CD4-positive, CD25-positive, alpha-beta regulatory T cell (primary cell): Measurements from ENCODE around the gene ADAM8. TPM values are rescaled to one million over a fixed set of nuclear protein-coding genes. Genes with fewer than 3 reads are reported as not detected.
A peak's percentile ranks its signal among the peaks of the same experiment; 100 is the strongest.
"Not testable (repeated sequence)": the region's sequence is repeated elsewhere in the genome, so short reads cannot be mapped to it uniquely, and the experiment has no call there.

ENCODE experiments used
- ATAC-seq, 2 donors: fragments of 150-1000 bp; cut with Tn5 transposase; one replicate each; pipeline ENCODE4 v1.10.0; 2021; ENCODE audit warnings: low read depth in 2 of 2, moderate number of reproducible peaks in 2 of 2, moderate library complexity in 1 of 2
- DNase-seq, 3 donors: peaks; one replicate each; pipeline versions ENCODE4 v3.0.0 to v3.0.0-alpha.2; 2012 to 2022; ENCODE audit warnings: mixed read lengths in 1 of 3
- H3K27ac ChIP-seq: one replicate; pipeline ENCODE4 v1.7.0; 2013; ENCODE audit warnings: mild to moderate bottlenecking, low read length; ENCODE audit not compliant: insufficient read depth, poor library complexity, severe bottlenecking
- H3K27me3 ChIP-seq: one replicate; pipeline ENCODE4 v1.7.0; 2013; ENCODE audit warnings: low read length; ENCODE audit not compliant: control insufficient read depth, insufficient read depth
- H3K36me3 ChIP-seq: one replicate; pipeline ENCODE4 v1.7.0; 2013; ENCODE audit warnings: mild to moderate bottlenecking, low read length, moderate library complexity; ENCODE audit not compliant: control insufficient read depth, insufficient read depth
- H3K4me1 ChIP-seq: 2 replicates; pipeline ENCODE4 v1.7.0; 2013; ENCODE audit warnings: mild to moderate bottlenecking, low read length; ENCODE audit not compliant: insufficient read depth, control insufficient read depth, poor library complexity, severe bottlenecking
- H3K4me3 ChIP-seq: one replicate; pipeline ENCODE4 v1.7.0; 2013; ENCODE audit warnings: low read depth, mild to moderate bottlenecking, low read length, moderate library complexity
- H3K9me3 ChIP-seq, 2 experiments: 1 replicate in 1 of 2; 2 replicates in 1 of 2; pipeline ENCODE4 v1.7.0; 2013; ENCODE audit warnings: low read length in 2 of 2, mild to moderate bottlenecking in 1 of 2, moderate library complexity in 1 of 2; ENCODE audit not compliant: control insufficient read depth in 2 of 2
- H3K27ac Mint-ChIP-seq, 3 donors: one replicate each; pipeline ENCODE4 v1.8.0; 2020 to 2022; ENCODE audit warnings: mild to moderate bottlenecking in 3 of 3, mixed read lengths in 3 of 3, moderate library complexity in 2 of 3
- H3K27me3 Mint-ChIP-seq: one replicate; pipeline ENCODE4 v1.8.0; 2022; ENCODE audit warnings: mild to moderate bottlenecking, mixed read lengths
- H3K36me3 Mint-ChIP-seq: one replicate; pipeline ENCODE4 v1.8.0; 2020; ENCODE audit warnings: mixed read lengths
- H3K4me1 Mint-ChIP-seq, 4 donors: one replicate each; pipeline ENCODE4 v1.8.0; 2020 to 2022; ENCODE audit warnings: mixed read lengths in 4 of 4, mild to moderate bottlenecking in 1 of 4
- H3K4me3 Mint-ChIP-seq, 4 donors: one replicate each; pipeline ENCODE4 v1.8.0; 2020 to 2022; ENCODE audit warnings: mild to moderate bottlenecking in 4 of 4, mixed read lengths in 4 of 4, moderate library complexity in 3 of 4
- H3K9me3 Mint-ChIP-seq, 7 donors: one replicate each; pipeline ENCODE4 v1.8.0; 2020 to 2022; ENCODE audit warnings: mixed read lengths in 7 of 7, mild to moderate bottlenecking in 3 of 7, moderate library complexity in 2 of 7
- polyA plus RNA-seq, 4 donors: library from polyadenylated mRNA; unstranded; fragments of 300-500 nt; fragmentation: Illumina TruSeq; gene quantifications; one replicate each; pipeline ENCODE4 v1.2.3, GENCODE V29; 2021
- total RNA-seq: library from RNA; stranded (reverse); gene quantifications from one replicate; pipeline ENCODE4 v1.2.3, GENCODE V29; 2022

ADAM8 gene
- total and polyA plus RNA-seq, 5 donors from 2014 or later: 33.4 to 148 (median 54.3) TPM

- H3K4me1 ChIP-seq: peaks cover 5% of the 10 kb centered on the region
- Mint-ChIP-seq H3K9me3 (no peaks in the 10 kb centered on the region), H3K4me3 (no peak overlapping the region), H3K27ac (no peak overlapping the region), H3K36me3 (no peaks in the 10 kb centered on the region), H3K27me3 (peaks cover 39% of the 10 kb centered on the region), H3K4me1 (peaks cover 0 to 19% (median 7%) of the 10 kb centered on the region in 4 donors)
- ATAC-seq: no peak
- no peaks in the 10 kb centered on the region for H3K36me3 ChIP-seq
- no peak overlapping the region for H3K27ac ChIP-seq
- H3K4me3 ChIP-seq: no peak overlapping the region
- H3K9me3 ChIP-seq: no peaks in the 10 kb centered on the region
- peaks cover 8% of the 10 kb centered on the region for H3K27me3 ChIP-seq
- DNase-seq: no peak
Observed at GRCh38 chr10:133227256-133227655, 49.4 kb downstream of the ADAM8 start.

DNA sequence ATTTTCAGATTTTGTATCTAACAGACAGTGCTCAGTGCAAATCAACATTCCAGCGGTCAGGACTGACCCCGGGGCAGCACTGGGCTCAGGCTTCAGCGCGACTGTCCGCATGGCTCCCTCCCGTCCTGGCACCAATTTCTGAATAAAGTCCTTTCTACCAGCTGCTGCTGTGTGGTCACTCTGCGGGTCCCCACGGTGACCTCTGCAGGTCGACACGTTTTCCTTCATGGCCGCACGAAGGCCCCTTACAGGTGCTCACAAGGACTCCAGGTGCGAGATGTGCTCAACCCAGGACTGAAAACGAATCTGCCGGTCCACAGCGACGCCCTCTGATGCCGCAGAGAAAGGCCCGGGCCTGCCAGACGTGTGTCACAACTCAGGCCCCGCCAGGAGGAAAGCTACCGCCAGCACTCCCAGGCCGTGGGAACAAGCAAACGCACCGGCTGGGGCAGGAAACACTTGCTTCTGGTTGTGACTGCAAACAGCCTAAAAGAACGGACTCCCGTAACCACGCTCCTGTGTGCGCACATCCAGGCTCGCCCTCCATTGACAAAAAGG is 50.3 kb downstream of the ADAM8 start:
- Histone ChIP-seq H3K4me3 (no peak overlapping the region), H3K4me1 (peaks cover 5% of the 10 kb centered on the region), H3K27me3 (peaks cover 8% of the 10 kb centered on the region), H3K36me3 (no peaks in the 10 kb centered on the region), H3K27ac (no peak overlapping the region), H3K9me3 (no peaks in the 10 kb centered on the region)
- Mint-ChIP-seq H3K4me1 (peaks cover 0 to 17% (median 7%) of the 10 kb centered on the region in 4 donors), H3K27ac (no peak overlapping the region), H3K9me3 (no peaks in the 10 kb centered on the region), H3K36me3 (no peaks in the 10 kb centered on the region), H3K4me3 (peak overlapping the region in 1 of 4 donors; percentile 5), H3K27me3 (peaks cover 29% of the 10 kb centered on the region)
- no peak for ATAC-seq
- peak in 1 of 3 donors; percentile 21 for DNase-seq

DNA sequence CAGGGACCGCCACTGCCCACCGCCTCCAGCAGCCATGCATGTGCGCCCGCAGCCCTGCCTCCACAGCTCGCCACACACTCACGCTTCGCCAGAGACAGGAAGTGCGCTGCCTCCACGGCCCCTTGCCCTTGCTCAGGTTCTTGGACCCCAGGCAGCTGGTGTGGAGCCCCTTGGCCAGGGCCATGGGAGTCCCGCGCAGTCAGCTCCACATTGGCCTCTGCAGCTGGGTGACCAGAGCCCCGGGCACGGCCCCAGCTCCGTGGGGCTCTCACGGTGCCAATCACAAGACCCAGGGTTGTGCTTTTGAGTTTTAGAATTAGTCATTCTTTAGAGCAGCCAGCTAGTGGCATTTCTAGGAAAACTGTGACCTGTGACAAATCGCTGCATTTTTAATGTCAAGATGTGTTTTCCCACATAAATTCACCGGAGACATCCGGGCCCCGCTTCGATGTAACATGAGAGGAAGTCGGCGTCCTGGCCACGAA is 50.9 kb downstream of the ADAM8 start:
- peaks cover 5% of the 10 kb centered on the region for H3K4me1 ChIP-seq
- H3K27ac Mint-ChIP-seq: no peak overlapping the region
- peaks cover 0 to 17% (median 7%) of the 10 kb centered on the region in 4 donors for H3K4me1 Mint-ChIP-seq
- H3K27me3 Mint-ChIP-seq: peaks cover 26% of the 10 kb centered on the region
- H3K9me3 ChIP-seq: no peaks in the 10 kb centered on the region
- no peak overlapping the region for H3K4me3 Mint-ChIP-seq
- H3K4me3 ChIP-seq: no peak overlapping the region
- H3K36me3 ChIP-seq: no peaks in the 10 kb centered on the region
- peaks cover 8% of the 10 kb centered on the region for H3K27me3 ChIP-seq
- DNase-seq (peak in 1 of 3 donors; percentile 58), ATAC-seq (no peak)
- H3K9me3 Mint-ChIP-seq: no peaks in the 10 kb centered on the region
- H3K27ac ChIP-seq: no peak overlapping the region
- no peaks in the 10 kb centered on the region for H3K36me3 Mint-ChIP-seq

DNA sequence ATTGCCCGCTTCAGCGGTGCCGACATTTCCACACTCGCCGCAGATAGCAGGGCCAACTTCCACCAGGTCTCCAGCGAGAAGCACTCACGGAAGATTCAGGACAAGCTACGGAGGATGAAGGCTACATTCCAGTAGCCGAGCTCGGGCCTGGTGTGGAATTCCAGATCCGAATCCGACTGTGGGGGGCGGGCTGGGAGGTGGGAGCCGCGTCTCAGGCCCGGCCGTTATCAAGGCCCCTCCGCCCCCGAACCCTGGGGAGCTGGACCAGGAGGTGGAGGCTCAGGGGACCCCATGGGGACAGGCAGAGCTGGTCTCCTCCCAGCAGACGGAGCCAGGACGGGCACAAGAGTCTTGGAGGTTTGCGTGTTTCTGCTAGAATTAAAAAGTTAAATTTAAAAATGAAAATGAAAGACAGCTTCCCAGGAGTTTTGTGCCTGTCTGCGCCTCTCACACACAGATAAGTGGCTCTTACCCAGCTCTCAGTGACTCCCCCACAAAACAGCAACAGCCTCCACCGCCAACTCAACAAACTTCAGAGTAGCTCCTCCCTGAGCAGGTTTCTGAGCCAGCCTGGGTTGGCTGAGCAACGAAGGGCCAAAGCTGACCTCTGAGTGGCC is 51.8 kb downstream of the ADAM8 start:
- Mint-ChIP-seq H3K27ac (no peak overlapping the region), H3K4me3 (no peak overlapping the region), H3K9me3 (no peaks in the 10 kb centered on the region), H3K27me3 (peaks cover 26% of the 10 kb centered on the region), H3K4me1 (peaks cover 0 to 17% (median 7%) of the 10 kb centered on the region in 4 donors), H3K36me3 (no peaks in the 10 kb centered on the region)
- no peak for ATAC-seq
- Histone ChIP-seq H3K4me1 (no peaks in the 10 kb centered on the region), H3K27me3 (peaks cover 8% of the 10 kb centered on the region), H3K36me3 (no peaks in the 10 kb centered on the region), H3K9me3 (no peaks in the 10 kb centered on the region), H3K4me3 (no peak overlapping the region), H3K27ac (no peak overlapping the region)
- DNase-seq: no peak

DNA sequence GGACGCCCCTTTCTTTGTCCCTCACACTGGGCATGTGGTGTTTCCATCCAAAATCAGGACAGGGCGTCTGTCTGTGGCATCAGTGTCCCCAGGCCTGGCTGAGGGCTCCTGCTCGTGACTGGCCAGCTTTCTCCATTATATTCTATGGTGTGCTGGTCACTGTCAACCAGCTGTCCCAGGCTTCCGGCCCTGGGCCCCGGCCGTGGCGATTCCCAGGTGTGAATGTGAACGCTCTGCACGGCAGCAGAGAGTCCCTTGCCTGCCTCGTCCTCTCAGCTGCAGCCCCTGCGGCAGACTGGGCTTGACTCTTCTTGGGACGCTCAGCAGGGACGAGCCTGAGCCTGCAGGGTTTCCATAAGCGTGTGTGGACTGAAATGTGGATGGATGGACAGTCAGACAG is 52.6 kb downstream of the ADAM8 start:
- Mint-ChIP-seq H3K4me3 (no peak overlapping the region), H3K27me3 (peaks cover 22% of the 10 kb centered on the region), H3K4me1 (peaks cover 0 to 12% (median 6%) of the 10 kb centered on the region in 4 donors), H3K9me3 (no peaks in the 10 kb centered on the region), H3K36me3 (no peaks in the 10 kb centered on the region), H3K27ac (no peak overlapping the region)
- no peaks in the 10 kb centered on the region for H3K4me1 ChIP-seq
- ATAC-seq (no peak), DNase-seq (no peak)
- no peak overlapping the region for H3K4me3 ChIP-seq
- no peaks in the 10 kb centered on the region for H3K9me3 ChIP-seq
- peaks cover 4% of the 10 kb centered on the region for H3K27me3 ChIP-seq
- H3K36me3 ChIP-seq: no peaks in the 10 kb centered on the region
- no peak overlapping the region for H3K27ac ChIP-seq

GRCh38 chr10:133221756-133222155 is 54.9 kb downstream of the ADAM8 start:
- not testable (repeated sequence) for ATAC-seq, H3K27ac ChIP-seq, H3K36me3 ChIP-seq, H3K36me3 Mint-ChIP-seq, H3K27me3 ChIP-seq, DNase-seq, H3K9me3 ChIP-seq, H3K4me3 Mint-ChIP-seq, H3K4me3 ChIP-seq, H3K4me1 ChIP-seq, H3K27ac Mint-ChIP-seq, H3K9me3 Mint-ChIP-seq
- H3K4me1 Mint-ChIP-seq: peaks cover 0 to 11% (median 6%) of the 10 kb centered on the region in 4 donors
- peaks cover 18% of the 10 kb centered on the region for H3K27me3 Mint-ChIP-seq

DNA sequence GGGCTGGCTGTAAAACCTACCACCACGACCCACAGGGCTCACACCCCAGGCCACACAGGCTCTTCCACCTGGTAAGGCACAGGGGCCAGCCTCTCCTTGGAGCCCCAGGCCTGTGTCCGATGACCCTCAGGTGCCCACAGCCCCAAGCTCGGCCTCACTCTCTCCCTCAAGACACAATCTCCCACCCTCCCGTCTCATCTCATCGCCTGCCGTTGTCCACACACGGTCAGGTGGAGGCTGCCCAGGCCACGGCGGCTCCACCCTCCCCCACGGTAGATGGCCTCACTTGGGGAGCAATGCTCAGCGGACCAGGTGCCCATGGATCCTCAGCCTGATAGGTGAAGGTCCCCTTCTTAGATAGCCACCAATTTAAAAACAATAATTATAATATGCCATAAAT is 55.3 kb downstream of the ADAM8 start:
- Mint-ChIP-seq H3K4me1 (peaks cover 0 to 7% (median 4%) of the 10 kb centered on the region in 4 donors), H3K27ac (no peak overlapping the region), H3K4me3 (no peak overlapping the region), H3K9me3 (no peaks in the 10 kb centered on the region), H3K36me3 (no peaks in the 10 kb centered on the region), H3K27me3 (peaks cover 18% of the 10 kb centered on the region)
- ATAC-seq: no peak
- Histone ChIP-seq H3K27ac (no peak overlapping the region), H3K27me3 (no peaks in the 10 kb centered on the region), H3K4me3 (no peak overlapping the region), H3K36me3 (no peaks in the 10 kb centered on the region), H3K9me3 (no peaks in the 10 kb centered on the region), H3K4me1 (no peaks in the 10 kb centered on the region)
- no peak for DNase-seq

DNA sequence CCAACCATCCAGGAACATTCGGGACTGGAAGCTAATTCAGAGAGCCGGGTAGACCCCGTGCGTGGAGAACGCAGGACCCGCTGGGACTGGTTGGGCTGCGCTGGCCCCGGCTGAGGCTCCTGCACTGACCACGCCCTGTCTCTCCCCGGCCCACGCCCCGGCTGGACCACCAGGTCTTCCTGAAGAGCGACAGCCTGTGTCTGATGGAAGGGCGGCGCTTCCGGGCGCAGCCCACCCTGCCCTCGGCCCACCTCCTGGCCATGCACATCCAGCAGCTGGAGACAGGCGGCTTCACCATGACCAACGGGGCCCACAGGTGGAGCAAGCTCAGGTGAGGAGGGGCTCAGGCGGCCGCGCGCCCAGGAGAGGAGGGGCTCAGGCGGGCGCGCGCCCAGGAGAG is 56.9 kb downstream of the ADAM8 start:
- no peaks in the 10 kb centered on the region for H3K4me1 Mint-ChIP-seq
- ATAC-seq: no peak
- no peaks in the 10 kb centered on the region for H3K36me3 Mint-ChIP-seq
- H3K27me3 Mint-ChIP-seq: peaks cover 11% of the 10 kb centered on the region
- no peak for DNase-seq
- Histone ChIP-seq H3K27me3 (no peaks in the 10 kb centered on the region), H3K36me3 (no peaks in the 10 kb centered on the region), H3K9me3 (no peaks in the 10 kb centered on the region), H3K4me3 (no peak overlapping the region), H3K27ac (no peak overlapping the region), H3K4me1 (no peaks in the 10 kb centered on the region)
- no peak overlapping the region for H3K4me3 Mint-ChIP-seq
- no peak overlapping the region for H3K27ac Mint-ChIP-seq
- H3K9me3 Mint-ChIP-seq: no peaks in the 10 kb centered on the region
